Activated CD4-positive, alpha-beta T cell treated with anti-CD3 and anti-CD28 coated beads, Interleukin-2, amount 10 ng/mL, durations not matched to agents 7 days and 5 days (primary cell): ENCODE measurements around the gene SLC7A8. TPM values are rescaled to one million over a fixed set of nuclear protein-coding genes. Genes with fewer than 3 reads are reported as not detected.
"Not testable (repeated sequence)": the region's sequence is repeated elsewhere in the genome, so short reads cannot be mapped to it uniquely, and the experiment has no call there.

Experiments
- CTCF ChIA-PET: fragments of 350-600 bp; sonication (Branson Sonifier 250); formaldehyde crosslinking; loops from one replicate; lab custom pipeline; 2021; ENCODE audit warnings: antibody characterized with exemption; lab: Charles Lee
- POLR2A ChIA-PET: fragments of 350-600 bp; sonication (Branson Sonifier 250); formaldehyde crosslinking; loops from one replicate; lab custom pipeline; 2021; ENCODE audit warnings: antibody characterized with exemption; lab: Charles Lee
- DNase-seq: peaks from one replicate; pipeline ENCODE4 v3.0.0-alpha.2; 2020
- H3K27ac Mint-ChIP-seq: one replicate; pipeline ENCODE4 v1.8.0; 2021; ENCODE audit warnings: mild to moderate bottlenecking, moderate library complexity, mixed read lengths
- H3K27me3 Mint-ChIP-seq: one replicate; pipeline ENCODE4 v1.8.0; 2021; ENCODE audit warnings: mixed read lengths
- H3K36me3 Mint-ChIP-seq: one replicate; pipeline ENCODE4 v1.8.0; 2021; ENCODE audit warnings: low read depth, mixed read lengths
- H3K4me1 Mint-ChIP-seq: one replicate; pipeline ENCODE4 v1.8.0; 2021; ENCODE audit warnings: mixed read lengths
- H3K4me3 Mint-ChIP-seq: one replicate; pipeline ENCODE4 v1.8.0; 2021; ENCODE audit warnings: mild to moderate bottlenecking, moderate library complexity, mixed read lengths
- H3K9me3 Mint-ChIP-seq: one replicate; pipeline ENCODE4 v1.8.0; 2021; ENCODE audit warnings: mixed read lengths
- total RNA-seq, 2 experiments: library from RNA; stranded (reverse); gene quantifications; one replicate each; pipeline ENCODE4 v1.2.3, GENCODE V29; 2021

Gene SLC7A8
- total RNA-seq, 2 experiments from 2014 or later = 0.27 to 0.64 TPM

DNA sequence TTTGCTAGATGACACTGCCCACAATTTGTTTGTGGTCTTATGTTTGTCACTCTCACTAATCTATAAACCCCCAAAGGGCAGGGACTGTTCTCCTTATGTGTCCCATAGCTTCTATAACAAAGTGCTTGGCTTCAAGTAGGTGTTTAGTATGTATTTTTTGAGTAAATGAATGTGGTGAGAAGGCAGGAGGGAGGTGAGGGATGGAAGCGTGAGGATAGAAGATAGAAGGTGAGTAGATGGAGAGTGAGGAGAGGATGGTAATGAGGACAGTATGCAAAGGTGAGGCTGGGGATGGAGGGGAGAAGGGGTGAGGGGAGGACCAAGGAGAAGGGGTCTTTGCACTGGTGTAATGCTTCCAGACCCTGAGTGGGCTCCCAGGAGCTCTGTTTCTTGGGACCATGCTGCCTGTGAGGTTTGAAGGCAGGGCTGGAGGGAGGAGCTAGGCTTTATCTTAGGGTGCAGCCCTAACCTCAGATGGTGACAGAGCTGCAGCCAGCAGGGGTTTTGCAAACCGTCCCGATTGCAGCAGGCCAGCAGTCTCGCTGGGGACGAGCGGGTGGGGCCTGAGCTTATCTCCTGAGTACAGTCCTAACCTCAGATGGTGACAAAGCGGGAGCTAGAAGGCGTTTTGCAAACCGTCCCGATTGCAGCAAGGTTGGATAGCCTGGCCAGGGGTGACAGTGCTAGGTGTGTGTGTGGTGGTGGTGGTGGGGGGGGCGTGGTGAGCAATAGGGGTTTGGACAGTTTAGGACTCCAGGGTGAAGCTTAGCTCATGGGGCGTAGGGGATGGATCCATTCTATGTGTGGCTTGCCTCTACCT, 70.9 kb downstream of the SLC7A8 start:
- no peak for DNase-seq
- H3K4me1 Mint-ChIP-seq = peaks cover 11% of the 10 kb centered on the region
- no peaks in the 10 kb centered on the region for H3K27me3 Mint-ChIP-seq
- CTCF ChIA-PET = interaction anchor here (0.8 to 5.5 kb wide), 3 partner anchors 8 to 56 kb away, joined by 3 to 31 read pairs (median 5); no protein-coding TSS in a partner anchor
- H3K27ac Mint-ChIP-seq = no peak overlapping the region
- H3K4me3 Mint-ChIP-seq = no peak overlapping the region
- POLR2A ChIA-PET = no interaction called here
- H3K9me3 Mint-ChIP-seq = no peaks in the 10 kb centered on the region
- no peaks in the 10 kb centered on the region for H3K36me3 Mint-ChIP-seq

DNA sequence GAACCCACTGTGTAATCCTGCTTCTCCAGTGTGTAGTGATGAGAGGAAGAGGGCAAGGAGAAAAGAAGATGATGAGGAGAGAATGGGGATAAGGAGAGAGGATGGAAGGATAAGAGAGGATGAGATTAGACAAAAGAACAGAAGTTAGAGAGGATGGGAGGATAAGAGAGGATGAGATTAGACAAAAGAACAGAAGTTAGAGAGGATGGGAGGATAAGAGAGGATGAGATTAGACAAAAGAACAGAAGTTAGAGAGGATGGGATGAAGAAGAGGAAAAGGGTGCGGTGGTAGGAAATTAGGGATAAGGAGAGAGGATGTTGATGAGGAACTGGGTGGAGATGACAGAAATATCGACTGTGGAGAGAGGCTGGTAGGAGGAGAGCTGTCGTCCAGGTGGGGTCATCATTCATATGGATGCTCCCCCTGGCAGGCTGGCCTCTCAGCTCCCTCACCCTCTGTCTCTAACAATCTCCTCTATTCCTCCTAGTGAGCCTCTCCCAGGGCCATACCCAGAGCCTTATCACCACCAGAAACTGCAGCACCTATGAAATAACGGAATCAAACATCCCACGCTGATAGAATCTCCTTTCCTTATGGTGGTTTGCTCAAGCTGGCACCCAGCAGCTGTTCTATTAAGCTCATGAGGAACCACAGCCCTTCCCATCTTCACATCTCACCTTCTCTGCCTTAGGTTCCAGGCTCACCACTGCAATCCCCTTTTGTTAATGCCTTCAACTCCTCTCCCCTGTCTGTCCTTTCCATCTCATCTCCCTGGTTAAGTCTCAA, 72.7 kb downstream of the SLC7A8 start:
- ChIA-PET CTCF (interaction anchor here (2.3 to 5.5 kb wide), 2 partner anchors 10 kb away, joined by 6 to 31 read pairs; no protein-coding TSS in a partner anchor), POLR2A (no interaction called here)
- Mint-ChIP-seq H3K36me3 (no peaks in the 10 kb centered on the region), H3K4me1 (peaks cover 13% of the 10 kb centered on the region), H3K4me3 (no peak overlapping the region), H3K27me3 (no peaks in the 10 kb centered on the region), H3K27ac (no peak overlapping the region), H3K9me3 (no peaks in the 10 kb centered on the region)
- DNase-seq = no peak

DNA sequence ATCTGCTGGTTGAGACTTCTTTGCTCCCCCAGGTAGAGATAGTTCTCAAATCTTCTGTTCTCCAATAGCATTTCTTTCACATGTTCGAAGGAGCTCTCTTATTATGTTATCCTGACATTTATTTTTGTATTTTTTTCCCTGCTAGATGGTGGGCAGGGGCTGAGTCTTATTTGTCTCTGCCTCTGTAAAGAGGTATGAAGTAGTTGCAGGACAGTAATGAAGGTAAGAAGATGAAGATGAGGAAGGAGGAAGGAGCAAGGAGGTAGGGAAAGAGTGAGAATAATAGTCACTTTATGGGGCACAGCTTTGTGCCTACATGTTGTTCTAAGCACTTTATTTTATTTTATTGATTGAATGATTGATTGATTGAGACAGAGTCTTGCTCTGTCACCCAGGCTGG, 73.7 kb downstream of the SLC7A8 start:
- Mint-ChIP-seq H3K27ac (no peak overlapping the region), H3K9me3 (no peaks in the 10 kb centered on the region), H3K27me3 (no peaks in the 10 kb centered on the region), H3K4me3 (no peak overlapping the region), H3K36me3 (no peaks in the 10 kb centered on the region), H3K4me1 (peaks cover 9% of the 10 kb centered on the region)
- DNase-seq = no peak
- POLR2A ChIA-PET = no interaction called here
- CTCF ChIA-PET = interaction anchor here (2.3 to 5.5 kb wide), 2 partner anchors 9 to 11 kb away, joined by 6 to 31 read pairs; no protein-coding TSS in a partner anchor

DNA sequence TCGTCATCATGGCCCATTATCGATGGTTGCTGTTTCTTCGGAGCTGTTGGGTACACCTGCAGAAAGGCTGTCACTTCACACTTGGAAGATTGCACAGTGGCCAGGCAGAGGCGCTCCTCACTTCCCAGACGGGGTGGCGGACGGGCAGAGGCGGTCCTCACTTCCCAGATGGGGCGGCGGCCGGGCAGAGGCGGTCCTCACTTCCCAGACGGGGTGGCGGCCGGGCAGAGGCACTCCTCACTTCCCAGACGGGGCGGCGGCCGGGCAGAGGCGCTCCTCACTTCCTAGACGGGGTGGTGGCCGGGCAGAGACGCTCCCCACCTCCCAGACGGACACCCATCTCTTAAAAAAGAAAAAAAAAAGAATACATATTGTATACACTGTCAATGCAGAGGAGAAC, 75.3 kb downstream of the SLC7A8 start:
- DNase-seq, H3K4me3 Mint-ChIP-seq, H3K36me3 Mint-ChIP-seq, H3K4me1 Mint-ChIP-seq, H3K27ac Mint-ChIP-seq, POLR2A ChIA-PET, H3K27me3 Mint-ChIP-seq, H3K9me3 Mint-ChIP-seq: not testable (repeated sequence)
- CTCF ChIA-PET = interaction anchor here (0.7 to 5.5 kb wide), 2 partner anchors 13 to 37 kb away, joined by 4 to 31 read pairs; no protein-coding TSS in a partner anchor

DNA sequence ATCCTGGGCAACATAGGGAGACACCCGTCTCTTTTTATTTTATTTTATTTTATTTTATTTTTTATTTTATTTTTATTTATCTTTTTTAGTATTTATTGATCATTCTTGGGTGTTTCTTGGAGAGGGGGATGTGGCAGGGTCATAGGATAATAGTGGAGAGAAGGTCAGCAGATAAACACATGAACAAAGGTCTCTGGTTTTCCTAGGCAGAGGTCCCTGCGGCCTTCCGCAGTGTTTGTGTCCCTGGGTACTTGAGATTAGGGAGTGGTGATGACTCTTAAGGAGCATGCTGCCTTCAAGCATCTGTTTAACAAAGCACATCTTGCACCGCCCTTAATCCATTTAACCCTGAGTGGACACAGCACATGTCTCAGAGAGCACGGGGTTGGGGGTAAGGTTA, 75.8 kb downstream of the SLC7A8 start:
- POLR2A ChIA-PET, DNase-seq, H3K27me3 Mint-ChIP-seq, H3K4me3 Mint-ChIP-seq, H3K9me3 Mint-ChIP-seq, H3K27ac Mint-ChIP-seq, H3K4me1 Mint-ChIP-seq, CTCF ChIA-PET, H3K36me3 Mint-ChIP-seq: not testable (repeated sequence)

DNA sequence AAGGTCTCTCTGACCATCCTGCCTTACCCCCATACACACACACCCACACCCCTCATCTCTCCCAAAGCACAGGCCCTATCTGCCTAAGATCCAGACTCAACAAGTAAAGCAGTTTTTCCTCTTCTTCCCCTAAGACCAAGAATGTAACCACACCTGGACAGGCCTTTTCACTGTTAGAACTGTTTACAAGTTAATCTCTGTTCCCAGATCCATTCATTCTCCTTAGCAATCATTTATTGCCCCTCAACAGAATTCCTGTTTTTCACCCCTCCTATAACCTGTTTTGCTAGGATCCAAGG, 76.8 kb downstream of the SLC7A8 start:
- CTCF ChIA-PET = no interaction called here
- Mint-ChIP-seq H3K9me3 (no peaks in the 10 kb centered on the region), H3K27ac (no peak overlapping the region), H3K27me3 (no peaks in the 10 kb centered on the region), H3K4me3 (no peak overlapping the region), H3K4me1 (peaks cover 2% of the 10 kb centered on the region), H3K36me3 (no peaks in the 10 kb centered on the region)
- no peak for DNase-seq
- POLR2A ChIA-PET = no interaction called here

DNA sequence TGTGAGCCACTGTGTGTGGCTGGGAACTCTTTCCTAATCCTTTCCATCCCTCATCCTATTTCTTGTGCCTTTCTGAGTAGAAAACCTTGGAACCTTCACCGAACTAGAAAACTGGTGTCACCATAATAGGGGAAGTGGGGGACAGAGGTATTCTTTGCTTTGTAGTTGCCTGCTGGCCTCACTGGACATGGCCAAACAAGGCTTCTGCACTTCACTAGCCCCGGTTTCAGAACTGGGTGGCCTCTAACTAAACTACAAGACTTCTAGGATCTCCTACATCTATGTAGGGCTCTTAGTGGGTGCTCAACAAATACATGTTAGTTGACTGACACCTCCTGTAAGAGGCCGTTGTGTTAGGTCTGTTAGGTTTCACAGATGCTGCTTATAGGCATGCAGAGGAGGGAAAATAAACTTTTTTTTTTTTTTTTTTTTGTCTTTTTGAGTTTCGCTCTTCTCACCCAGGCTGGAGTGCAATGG, 78.1 kb downstream of the SLC7A8 start:
- peaks cover 2% of the 10 kb centered on the region for H3K4me1 Mint-ChIP-seq
- no peaks in the 10 kb centered on the region for H3K9me3 Mint-ChIP-seq
- ChIA-PET POLR2A (no interaction called here), CTCF (interaction anchor here (1.5 kb wide), 1 partner anchor 15 kb away, joined by 4 read pairs; no protein-coding TSS in a partner anchor)
- no peak for DNase-seq
- no peak overlapping the region for H3K4me3 Mint-ChIP-seq
- no peak overlapping the region for H3K27ac Mint-ChIP-seq
- H3K36me3 Mint-ChIP-seq = no peaks in the 10 kb centered on the region
- H3K27me3 Mint-ChIP-seq = no peaks in the 10 kb centered on the region

DNA sequence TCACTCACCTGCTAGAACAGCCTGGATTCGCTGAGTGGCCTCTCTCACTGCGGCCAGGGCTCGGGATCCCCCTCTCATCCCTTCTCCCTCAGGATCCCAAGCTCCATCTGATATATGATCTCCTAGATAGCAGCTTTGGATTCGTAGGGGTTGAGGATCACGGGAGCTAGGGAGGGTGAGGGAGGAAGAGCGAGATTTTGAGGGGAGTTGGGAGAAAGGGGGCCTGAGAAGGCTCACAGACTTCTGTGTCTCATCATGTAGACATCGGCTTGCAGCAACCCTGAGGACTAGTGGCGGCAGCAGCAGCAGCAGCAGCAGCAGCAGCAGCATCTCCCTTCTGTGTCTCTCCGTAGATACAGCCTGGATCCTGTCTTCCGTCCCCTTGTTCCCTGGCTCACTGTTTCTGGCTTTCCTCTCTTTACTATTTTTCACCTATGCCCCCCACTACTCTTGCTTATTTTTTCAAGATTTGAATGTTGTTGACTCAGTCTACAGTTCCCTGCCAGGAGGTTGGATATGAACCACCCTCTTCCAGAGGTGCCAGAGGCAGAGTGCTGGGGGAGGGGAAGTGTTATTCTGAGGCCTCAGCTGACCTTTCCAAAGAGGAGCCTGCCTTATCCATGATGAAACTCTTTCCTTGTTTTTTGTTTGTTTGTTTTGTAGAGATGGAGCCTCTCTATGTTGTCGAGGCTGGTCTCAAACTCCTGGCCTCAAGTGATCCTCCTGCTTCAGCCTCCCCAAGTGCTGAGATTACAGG, 78.7 kb downstream of the SLC7A8 start, which contains the start of gene CIROP:
Gene CIROP (minus strand): TSS at position 399 of the 757 bp plus-strand sequence. CDS start 69 bp downstream, at position 330.
- no peaks in the 10 kb centered on the region for H3K36me3 Mint-ChIP-seq
- H3K9me3 Mint-ChIP-seq = no peaks in the 10 kb centered on the region
- no peak within 1 kb of the TSS for H3K27ac Mint-ChIP-seq
- no peak within 1 kb of the TSS for H3K4me3 Mint-ChIP-seq
- DNase-seq = no peak
- ChIA-PET CTCF (interaction anchor here (1.5 kb wide), 1 partner anchor 16 kb away, joined by 4 read pairs; no protein-coding TSS in a partner anchor), POLR2A (no interaction called here)
- peaks cover 2% of the 10 kb centered on the region for H3K4me1 Mint-ChIP-seq
- no peaks in the 10 kb centered on the region for H3K27me3 Mint-ChIP-seq

DNA sequence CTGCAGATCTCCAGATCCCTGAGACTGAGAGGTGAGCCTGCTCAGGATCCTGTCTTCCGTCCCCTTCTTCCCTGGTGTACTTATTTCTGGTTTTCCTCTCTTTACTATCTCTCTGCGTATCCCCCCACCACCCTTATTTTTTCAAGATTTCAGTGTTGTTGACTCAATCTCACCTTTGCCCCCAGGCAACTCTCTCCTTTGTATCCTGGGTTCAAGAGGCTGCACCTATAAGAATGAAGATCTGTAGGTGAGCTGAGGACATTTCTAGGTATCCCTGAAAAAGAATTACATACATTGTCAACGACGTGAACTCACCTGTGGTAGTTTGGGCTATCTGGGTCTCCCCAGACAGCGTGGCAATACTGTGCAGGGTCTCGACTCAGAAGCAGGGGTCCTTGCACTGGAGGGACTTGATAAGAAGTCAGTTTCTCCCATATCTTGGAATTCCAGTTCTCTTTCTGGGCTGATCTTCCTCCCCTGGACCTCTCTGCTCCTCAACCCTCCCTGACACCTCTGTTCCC, 79.3 kb downstream of the SLC7A8 start:
- Mint-ChIP-seq H3K4me3 (no peak overlapping the region), H3K9me3 (no peaks in the 10 kb centered on the region), H3K27me3 (no peaks in the 10 kb centered on the region), H3K27ac (no peak overlapping the region), H3K36me3 (peaks cover 2% of the 10 kb centered on the region), H3K4me1 (peaks cover 2% of the 10 kb centered on the region)
- ChIA-PET CTCF (interaction anchor here (1.5 to 3.2 kb wide), 2 partner anchors 16 to 17 kb away, joined by 4 to 12 read pairs; no protein-coding TSS in a partner anchor), POLR2A (interaction anchor here (0.7 kb wide), 1 partner anchor 138 kb away, joined by 3 read pairs; no protein-coding TSS in a partner anchor)
- no peak for DNase-seq

DNA sequence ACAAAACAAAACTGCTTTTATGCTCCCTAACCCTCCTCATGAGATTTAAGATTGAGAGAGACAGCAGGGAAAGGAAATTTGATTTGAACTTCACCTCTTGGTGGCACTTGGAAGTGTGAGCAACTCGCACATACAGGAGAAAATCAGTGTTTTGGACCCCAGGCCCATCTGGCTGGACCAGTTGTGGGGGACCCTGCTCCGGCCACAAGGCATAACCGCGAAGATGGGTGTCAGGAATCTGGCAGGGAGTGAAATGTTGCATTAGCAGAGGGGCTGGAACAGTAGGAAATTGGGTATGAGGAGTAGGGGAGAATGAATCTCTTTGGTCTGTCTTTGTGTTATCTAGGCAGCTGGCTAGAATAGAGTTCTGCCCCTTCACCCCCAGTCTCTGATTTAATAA, 79.9 kb downstream of the SLC7A8 start:
- H3K27ac Mint-ChIP-seq = no peak overlapping the region
- H3K27me3 Mint-ChIP-seq = no peaks in the 10 kb centered on the region
- peaks cover 4% of the 10 kb centered on the region for H3K36me3 Mint-ChIP-seq
- CTCF ChIA-PET = interaction anchor here (0.6 to 3.2 kb wide), 3 partner anchors 9 to 23 kb away, joined by 3 to 12 read pairs (median 4); partner anchors contain the start of genes ACIN1 and C14orf119
- H3K4me3 Mint-ChIP-seq = no peak overlapping the region
- peaks cover 2% of the 10 kb centered on the region for H3K4me1 Mint-ChIP-seq
- DNase-seq = no peak
- no peaks in the 10 kb centered on the region for H3K9me3 Mint-ChIP-seq
- POLR2A ChIA-PET = interaction anchor here (0.7 kb wide), 1 partner anchor 139 kb away, joined by 3 read pairs; no protein-coding TSS in a partner anchor

DNA sequence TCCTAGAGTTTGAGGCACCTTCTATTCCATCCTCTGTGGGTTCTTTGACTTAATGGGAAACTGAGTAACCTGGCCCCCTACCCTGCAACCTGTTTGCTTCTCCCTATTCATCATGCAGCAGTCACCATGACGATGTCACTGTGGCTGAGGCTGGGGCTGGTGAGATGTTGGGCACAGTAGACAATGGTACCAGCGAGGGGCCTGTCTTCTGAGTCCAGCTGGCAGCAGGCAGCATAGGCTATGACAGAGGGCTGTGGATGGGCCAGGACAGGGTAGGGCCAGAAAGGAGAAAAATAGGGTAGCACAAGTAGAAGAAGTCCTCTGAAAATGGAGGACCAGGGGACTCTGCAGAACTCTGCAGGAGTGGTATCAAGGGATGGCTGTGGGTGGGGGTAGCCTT, 80.7 kb downstream of the SLC7A8 start:
- Mint-ChIP-seq H3K36me3 (peaks cover 11% of the 10 kb centered on the region), H3K4me3 (no peak overlapping the region), H3K9me3 (no peaks in the 10 kb centered on the region), H3K27ac (no peak overlapping the region), H3K4me1 (peaks cover 3% of the 10 kb centered on the region), H3K27me3 (no peaks in the 10 kb centered on the region)
- POLR2A ChIA-PET = interaction anchor here (0.6 kb wide), 1 partner anchor 233 kb away, joined by 4 read pairs; no protein-coding TSS in a partner anchor
- DNase-seq = no peak
- CTCF ChIA-PET = interaction anchor here (0.6 to 3.2 kb wide), 4 partner anchors 8 to 41 kb away, joined by 3 to 12 read pairs (median 4); partner anchors contain the start of genes ACIN1 and C14orf119
